NK-92 (cell line): ENCODE measurements around the gene CLASRP.

Experiments
- DNase-seq: peaks from one replicate; lab custom pipeline; 2025; ENCODE audit not compliant: unreplicated experiment; lab: John Stamatoyannopoulos, UW

The CLASRP gene

DNA sequence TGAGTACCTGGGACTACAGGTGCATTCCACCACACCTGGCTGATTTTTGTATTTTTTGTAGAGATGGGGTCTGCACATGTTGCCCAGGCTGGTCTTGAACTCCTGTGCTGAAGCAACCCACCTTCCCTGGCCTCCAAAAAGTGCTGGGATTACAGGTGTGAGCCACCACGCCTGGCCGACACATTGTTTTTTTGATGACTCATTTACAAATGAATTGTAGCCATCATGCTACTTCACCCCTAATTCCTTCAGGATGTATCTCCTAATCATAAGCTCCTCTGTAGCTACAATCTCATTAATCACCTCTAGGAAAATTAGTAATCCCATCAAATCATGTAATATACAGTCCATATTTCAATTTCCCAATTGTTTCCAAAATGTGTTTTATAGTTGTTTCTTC lies 19.7 kb upstream of the CLASRP start:
- no peak for DNase-seq

DNA sequence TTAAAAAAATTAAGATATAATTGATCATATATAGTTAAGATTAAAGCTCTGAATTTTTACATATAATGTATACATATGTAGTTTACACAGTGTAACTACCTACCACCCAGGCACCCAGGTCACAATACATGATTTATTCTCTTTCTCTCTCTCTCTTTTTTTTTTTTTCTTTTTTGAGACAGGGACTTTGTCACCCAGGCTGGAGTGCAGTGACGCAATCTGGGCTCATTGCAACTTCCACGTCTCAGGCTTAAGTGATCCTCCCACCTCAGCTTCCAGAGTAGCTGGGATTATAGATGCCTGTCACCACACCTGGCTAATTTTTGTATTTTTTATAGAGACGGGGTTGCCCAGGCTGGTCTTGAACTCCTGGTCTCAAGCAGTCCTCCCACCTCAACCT lies 18.8 kb upstream of the CLASRP start:
- DNase-seq = no peak

DNA sequence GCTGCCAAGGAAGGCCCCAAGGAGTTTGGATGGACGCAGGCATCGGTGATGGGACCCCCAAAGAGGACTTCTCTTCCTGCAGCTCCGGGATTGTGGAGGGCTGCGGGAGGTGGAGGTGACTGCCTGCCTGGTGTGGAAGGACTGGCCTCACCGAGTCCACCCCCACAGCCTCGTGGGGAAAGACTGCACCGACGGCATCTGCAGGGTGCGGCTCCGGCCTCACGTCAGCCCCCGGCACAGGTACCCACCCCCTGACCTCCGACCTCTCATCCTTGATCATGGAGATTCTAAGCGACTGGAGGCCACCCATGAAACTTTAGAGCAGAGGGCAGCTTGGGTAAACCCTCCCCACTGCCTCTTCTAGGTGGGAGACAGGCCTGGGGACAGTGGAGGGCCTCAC lies 16.9 kb upstream of the CLASRP start:
- no peak for DNase-seq

DNA sequence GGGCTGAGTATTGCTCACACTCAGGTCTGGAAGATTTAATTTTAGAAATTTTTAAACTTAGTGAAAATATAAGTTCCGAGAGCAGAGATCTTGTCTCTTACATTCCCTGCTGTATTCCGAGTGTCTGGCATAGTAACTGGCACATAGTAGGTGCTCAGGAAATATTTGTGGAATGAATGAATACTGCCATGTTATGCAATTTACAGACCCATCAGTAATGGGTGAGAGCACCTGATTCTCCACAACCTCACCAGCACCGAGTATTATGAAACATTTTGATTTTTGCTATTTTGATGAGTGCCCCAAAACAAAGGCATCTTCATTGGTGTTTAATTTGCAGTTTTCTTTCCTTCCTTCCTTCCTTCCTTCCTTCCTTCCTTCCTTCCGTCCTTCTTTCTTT lies 15.8 kb upstream of the CLASRP start:
- DNase-seq = no peak

DNA sequence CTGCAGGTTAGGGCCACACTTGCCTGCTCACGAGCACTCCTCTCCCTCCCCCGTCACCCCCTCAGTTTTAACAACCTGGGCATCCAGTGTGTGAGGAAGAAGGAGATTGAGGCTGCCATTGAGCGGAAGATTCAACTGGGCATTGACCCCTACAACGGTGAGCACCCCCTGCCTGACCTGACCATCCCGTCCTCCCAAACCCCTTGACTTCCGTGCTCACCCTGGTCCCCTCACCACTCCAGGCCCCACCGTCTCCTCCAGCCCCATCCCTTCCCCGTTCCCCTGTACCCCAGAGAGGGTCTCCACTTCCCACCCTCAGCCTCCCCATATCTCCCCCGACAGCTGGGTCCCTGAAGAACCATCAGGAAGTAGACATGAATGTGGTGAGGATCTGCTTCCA lies 13.6 kb upstream of the CLASRP start:
- DNase-seq = no peak

DNA sequence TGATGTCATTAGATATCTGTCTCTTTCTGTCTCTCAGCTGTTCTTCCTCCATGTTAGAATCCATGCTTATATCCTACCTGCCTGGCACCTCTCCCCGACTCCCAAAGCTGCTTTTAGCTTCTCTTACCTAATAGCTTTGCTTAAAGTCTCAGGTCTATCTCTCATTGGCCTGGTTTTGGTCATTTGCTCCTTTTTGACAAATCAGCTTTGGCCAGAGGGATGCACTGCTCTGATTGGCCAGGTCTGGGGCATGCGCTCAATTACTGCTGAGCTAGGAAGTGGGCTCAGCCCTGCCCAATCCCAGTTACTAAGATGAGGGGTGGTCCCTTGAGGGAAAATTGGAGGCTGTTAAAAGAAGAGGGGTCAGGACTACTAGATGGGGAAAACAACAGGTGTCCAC lies 11.5 kb upstream of the CLASRP start:
- DNase-seq = no peak

DNA sequence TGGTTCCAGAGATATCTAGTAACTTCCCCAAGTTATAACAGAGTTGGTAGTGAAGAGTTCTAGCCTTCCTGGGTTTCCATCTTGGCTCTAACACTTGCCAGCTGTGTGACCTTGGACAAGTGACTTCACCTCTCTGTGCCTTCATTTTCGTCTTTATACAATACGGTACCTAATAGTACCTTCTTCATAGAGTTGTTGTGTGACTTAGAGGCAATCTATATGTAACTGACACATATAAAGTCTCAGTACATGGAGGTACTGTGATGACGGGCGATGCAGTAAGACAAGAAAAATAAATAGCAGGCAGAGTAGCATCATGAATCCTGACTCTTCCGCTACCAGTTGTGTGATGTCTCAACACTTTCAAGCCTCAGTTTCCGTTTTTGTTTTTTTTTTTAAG lies 8.0 kb upstream of the CLASRP start:
- no peak for DNase-seq

DNA sequence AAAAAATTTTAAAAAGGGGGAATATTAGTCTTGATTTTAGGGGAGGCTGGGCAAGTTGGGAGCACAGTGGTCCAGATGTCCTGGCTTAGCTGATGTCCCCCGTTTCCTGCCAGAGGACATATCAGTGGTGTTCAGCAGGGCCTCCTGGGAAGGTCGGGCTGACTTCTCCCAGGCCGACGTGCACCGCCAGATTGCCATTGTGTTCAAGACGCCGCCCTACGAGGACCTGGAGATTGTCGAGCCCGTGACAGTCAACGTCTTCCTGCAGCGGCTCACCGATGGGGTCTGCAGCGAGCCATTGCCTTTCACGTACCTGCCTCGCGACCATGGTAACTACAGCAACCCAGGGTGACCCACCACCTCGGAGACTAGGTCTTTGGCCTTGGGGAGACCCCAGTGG lies 6.4 kb upstream of the CLASRP start:
- DNase-seq = no peak

DNA sequence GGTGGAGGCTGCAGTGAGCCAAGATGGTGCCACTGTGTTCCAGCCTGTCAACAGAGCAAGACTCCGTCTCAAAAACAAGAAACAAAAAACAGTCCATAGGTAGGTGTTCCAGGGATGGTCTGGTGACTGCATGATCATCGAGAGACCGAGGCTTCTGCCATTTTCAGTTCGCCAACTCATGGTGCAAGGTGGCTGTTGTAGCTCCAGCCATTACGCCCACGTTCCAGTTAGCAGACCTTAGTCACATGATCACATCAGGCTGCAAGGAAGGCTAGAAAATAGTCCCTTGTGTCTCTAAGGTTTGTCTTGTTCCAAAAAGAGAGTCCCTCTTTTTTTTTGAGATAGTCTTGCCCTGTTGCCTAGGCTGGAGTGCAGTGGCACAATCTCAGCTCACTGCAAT lies 3.1 kb upstream of the CLASRP start:
- DNase-seq = no peak

DNA sequence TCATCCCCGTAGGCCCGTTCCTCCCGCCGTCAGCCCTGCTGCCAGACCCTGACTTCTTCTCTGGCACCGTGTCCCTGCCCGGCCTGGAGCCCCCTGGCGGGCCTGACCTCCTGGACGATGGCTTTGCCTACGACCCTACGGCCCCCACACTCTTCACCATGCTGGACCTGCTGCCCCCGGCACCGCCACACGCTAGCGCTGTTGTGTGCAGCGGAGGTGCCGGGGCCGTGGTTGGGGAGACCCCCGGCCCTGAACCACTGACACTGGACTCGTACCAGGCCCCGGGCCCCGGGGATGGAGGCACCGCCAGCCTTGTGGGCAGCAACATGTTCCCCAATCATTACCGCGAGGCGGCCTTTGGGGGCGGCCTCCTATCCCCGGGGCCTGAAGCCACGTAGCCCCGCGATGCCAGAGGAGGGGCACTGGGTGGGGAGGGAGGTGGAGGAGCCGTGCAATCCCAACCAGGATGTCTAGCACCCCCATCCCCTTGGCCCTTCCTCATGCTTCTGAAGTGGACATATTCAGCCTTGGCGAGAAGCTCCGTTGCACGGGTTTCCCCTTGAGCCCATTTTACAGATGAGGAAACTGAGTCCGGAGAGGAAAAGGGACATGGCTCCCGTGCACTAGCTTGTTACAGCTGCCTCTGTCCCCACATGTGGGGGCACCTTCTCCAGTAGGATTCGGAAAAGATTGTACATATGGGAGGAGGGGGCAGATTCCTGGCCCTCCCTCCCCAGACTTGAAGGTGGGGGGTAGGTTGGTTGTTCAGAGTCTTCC lies 1.3 kb upstream of the CLASRP start:
- DNase-seq = no peak

DNA sequence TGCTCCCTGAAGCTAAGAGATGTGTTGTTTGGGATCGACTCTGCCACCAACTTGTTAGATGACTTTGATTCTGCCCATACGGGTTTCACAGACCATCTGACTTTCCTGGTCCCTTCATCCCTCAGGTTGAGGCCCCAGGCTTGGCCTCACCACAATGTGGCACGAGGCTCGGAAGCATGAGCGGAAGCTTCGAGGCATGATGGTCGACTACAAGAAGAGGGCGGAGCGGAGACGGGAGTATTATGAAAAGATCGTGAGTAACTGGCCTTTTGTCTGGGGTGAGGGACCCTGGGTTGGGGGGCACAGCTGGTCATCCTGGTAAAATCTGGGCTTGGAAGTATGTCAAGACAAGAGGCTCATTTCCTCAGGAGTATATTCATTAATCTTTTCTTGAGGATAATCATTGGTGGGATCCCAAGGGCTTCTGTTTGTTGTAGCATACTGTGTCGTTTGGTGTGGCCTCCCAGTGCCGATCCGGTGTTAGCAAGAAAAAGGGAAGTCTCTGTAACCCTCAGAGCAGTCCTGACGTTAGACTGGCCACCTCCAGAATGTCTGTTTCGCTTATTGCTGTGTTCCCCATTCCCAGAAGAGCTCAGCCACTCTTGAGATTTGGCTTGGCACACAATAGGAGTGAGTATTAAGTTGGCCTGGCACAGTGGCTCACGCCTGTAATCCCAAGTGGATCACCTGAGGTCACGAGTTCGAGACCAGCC lies 1.4 kb downstream of the CLASRP start:
- no peak for DNase-seq

DNA sequence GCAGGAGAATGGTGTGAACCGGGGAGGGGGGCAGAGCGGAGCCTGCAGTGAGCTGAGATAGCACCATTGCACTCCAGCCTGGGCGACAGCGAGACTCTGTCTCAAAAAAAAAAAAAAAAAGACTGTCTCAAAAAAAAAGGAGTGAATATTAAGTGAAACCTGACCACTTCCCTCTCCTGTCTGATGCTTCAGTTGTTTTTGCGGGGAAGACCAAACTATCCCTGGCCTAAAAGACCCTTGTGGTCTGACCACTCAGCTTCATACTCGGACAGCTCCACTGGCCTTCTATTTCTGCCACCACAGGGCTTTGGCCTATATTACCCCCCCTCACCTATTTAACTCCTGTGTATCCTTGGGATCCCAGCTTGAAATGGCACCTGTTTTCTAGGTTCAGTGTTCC lies 2.3 kb downstream of the CLASRP start:
- no peak for DNase-seq

DNA sequence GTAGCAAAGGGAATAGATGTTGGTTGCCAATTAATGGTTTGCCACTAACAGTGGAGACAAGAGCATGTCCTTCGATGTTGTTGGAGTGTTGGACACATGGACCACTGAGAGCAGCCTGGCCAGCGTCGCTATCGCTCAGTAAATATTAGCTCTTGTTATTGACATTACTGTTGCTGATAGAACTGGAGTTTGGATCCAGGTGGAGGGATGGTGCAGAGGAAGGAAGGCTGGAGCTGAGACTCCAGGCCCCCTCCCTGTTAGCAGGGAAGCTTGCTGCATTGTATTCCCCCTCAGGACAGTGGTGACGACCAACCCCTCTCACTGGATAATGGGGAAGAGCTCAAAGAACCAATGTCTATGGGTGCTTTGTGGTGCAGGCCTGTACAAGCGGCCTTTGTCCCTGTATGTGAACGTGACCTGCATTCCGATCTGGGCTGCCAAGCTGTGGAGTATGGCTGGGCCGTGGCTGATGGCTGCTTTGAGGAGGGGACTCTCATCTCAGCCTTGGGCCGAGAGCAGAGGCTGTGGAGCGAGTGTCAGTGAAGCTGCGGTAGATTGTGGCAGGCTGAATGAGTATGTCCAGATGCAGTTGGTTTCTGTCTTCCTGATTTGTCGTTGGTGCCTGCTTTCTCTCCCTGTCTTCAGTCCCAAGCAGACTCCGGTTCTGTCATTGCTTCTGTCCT lies 7.0 kb downstream of the CLASRP start:
- DNase-seq = no peak

DNA sequence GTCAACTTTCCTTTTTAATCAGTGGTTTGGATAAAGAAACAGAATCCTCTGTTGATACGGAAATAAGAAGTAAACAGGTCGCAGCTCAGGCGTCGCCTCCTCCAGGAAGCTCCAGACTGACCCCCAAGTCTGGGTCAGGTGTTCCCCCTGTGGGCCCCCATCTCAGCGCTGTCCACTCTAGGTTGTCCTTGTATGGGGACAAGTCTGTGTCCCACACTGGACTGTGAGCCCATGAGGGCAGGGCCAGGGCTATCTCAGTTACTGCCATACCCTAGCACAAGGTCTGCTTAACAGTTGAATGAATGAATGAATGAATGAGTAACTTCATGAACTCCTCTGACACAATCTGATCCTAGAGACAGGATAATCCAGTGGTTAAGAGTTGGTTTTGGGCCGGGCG lies 7.5 kb downstream of the CLASRP start:
- no peak for DNase-seq

DNA sequence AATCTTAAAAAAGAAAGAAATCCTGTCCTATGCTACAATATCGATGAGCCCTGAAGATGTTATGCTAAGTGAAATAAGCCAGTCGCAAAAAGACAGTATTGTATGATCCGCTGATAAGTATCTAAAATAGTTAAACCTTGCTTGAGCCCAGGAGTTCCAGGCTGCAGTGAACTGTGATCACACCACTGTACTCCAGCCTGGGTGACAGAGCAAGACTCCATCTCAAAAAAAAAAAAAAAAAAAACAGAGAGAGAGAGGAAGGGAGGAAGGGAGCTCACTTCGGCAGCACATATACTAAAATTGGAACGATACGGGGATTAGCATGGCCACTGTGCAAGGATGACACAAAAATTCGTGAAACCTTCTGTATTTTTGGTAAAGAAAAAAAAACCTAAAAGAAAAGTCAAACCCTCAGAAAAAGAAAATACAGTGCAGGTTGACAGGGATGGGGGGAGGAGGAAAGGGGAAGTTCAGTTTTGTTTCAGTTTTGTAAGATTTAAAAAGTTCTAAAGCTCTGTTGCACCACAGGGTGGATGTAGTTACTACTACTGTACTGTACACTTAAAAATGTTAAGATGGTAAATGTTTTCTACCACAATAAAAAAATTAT lies 8.4 kb downstream of the CLASRP start:
- DNase-seq = no peak

DNA sequence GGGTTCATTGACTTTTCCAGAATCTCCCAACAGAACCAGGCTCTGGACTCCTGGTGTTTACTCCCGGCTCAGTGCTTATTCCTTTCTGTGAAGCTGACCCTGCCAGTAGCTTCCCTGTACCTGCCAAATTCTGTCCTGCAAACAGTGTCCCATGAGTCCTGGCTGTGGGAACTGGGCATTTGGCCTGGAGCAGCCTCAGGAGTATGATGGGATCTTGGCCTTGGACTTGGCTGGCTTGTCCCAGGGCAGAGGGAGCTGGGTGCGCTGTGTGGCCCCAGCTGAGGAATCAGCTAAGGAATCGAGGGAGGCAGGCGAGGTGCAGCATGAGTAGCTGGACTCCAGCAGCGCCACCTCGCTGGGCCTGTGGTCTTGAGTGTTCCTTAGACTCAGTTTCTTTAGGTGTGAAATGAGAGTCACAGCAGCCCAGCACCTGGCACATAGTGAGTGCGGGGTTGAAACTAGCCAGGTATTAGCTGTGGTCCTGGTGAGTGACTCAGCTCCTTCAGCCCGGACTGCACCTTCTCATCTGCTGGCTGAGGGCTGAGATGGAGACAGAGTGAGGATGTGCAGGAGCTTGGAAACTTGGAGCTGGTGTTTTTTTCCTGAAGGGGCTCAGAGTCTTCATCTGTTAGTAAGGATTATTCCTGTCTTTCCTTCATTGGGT lies 10.4 kb downstream of the CLASRP start:
- no peak for DNase-seq

DNA sequence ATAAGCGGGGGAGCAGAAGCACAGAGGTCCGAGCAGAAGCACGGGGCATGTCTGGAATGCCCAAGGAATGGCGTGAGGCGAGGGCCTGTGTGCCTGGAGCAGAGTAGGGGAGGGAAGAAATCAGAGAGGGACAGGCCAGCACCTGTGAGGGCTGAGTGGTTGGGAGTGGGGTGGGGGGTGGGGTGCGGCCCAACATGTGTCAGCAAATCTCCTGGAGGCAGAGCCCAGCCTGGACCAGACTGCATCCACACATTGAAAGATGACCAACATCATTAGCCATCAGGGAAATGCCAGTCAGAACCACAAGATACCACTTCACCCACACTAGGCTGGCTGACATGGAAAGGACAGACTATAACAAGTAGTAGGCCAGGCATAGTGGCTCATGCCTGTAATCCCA lies 11.2 kb downstream of the CLASRP start:
- DNase-seq = no peak

DNA sequence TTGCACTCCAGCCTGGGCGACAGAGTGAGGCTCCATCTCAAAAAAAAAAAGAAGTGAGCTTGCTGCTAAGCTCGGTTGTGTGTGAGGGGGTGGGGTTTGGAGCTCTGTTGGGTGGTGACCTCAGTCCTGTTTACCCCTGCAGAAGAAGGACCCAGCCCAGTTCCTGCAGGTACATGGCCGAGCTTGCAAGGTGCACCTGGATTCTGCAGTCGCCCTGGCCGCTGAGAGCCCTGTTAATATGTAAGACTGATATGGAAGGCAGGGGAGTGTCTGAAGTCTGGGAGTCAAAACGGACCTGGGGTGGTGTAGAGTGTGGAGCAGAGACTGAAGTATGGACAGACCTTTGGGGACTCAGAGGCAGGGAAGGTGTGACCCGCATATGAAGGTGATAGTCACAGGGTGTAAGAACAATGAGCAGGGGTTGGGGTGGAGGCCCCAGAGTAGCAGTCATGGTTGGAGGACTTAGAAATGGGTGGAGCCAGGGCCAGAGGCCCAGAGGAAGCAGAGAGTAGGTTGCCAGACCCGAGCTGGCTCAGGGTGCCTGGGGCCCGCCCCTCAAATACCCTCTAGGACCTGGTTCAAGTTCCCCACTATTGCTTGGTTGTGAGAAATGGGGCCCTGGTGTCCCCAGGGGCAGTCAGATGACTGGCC lies 13.2 kb downstream of the CLASRP start:
- no peak for DNase-seq

DNA sequence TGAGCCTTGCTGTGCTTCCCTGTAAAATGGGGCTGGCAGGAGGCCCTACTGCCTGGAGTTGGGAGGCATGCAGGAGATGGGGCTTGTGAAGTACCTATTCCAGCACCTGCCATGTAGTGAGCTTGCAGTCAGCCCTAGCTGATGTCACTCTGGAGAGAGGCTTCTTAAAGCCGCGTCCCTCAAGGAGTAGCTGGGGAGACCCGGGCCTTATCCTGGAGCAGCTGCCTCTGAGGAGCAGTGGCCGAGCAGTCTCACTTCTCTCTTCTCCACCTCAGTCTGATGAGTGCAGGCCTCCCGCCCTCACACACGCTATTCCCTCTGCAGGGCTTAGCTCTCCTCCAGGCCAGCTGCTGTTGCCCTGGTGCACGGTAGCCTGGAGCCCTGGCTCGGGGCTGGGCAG lies 18.0 kb downstream of the CLASRP start:
- no peak for DNase-seq

DNA sequence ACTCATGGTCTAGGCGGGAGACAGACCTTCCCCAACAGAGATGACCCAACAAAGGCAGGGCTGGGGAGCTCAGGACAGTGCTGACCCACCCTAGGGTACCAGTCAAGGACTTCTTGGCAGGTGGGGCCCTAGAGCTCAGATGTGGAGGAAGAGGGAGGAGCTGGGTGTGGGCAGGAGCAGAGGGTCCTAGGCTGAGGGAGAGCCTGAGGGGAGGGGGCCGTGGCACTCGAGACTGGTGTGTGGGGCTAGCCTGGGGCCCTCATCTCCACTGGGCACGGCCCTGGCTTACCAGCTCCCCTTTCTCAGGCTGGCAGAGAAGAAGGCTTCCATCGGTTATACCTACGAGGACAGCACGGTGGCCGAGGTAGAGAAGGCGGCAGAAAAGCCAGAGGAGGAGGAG lies 18.6 kb downstream of the CLASRP start:
- DNase-seq = no peak

DNA sequence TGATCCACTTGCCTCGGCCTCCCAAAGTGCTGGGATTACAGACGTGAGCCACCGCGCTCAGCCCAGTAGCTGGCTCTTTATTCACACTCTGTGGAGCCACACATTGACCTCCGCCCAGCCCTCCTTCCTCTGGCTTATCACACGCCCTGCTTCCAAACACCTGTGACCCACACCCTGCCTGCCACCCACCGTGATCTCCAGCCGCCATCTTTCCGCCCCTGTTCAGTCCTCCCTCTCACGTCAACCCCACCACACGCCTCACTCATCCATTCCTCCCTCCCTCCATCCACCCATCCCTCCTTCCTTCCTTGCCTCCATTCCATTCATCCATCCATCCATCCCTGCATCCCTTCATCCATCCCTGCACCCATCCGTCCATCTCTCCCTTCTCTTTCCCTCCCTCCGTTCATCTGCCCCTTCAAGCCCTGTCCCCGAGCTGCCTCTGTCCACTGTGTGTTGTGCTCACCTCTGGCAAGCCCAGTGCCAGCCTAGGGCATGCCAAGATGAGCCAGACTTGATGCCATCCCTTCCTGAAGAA lies 19.8 kb downstream of the CLASRP start:
- no peak for DNase-seq
